ENCODE results near the gene FLVCR1. TPM values are rescaled to one million over a fixed set of nuclear protein-coding genes. Genes with fewer than 3 reads are reported as not detected.

Gene FLVCR1
- total and polyA plus RNA-seq, 2 donors from 2014 or later: 2.9 to 6.8 TPM

DNA sequence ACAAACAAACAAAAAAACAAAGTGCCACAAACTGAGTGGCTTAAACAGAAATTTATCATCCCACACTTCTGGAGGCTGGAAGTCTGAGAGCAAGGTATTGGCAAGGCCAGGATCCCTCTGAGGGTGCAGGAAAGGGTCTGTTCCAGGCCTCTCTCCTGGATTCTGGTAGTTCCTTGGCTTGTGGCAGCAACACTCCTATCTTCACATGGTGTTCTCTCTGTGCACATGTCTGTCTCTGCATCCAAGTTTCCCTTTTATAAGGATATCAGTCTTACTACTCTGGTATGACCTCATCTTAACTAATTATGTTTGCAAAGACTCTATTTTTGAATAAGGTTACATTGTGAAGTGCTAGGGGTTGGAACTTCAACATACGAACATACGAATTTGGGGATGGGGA, 87.0 kb downstream of the FLVCR1 start:
- TF ChIP-seq, protein P1, sequence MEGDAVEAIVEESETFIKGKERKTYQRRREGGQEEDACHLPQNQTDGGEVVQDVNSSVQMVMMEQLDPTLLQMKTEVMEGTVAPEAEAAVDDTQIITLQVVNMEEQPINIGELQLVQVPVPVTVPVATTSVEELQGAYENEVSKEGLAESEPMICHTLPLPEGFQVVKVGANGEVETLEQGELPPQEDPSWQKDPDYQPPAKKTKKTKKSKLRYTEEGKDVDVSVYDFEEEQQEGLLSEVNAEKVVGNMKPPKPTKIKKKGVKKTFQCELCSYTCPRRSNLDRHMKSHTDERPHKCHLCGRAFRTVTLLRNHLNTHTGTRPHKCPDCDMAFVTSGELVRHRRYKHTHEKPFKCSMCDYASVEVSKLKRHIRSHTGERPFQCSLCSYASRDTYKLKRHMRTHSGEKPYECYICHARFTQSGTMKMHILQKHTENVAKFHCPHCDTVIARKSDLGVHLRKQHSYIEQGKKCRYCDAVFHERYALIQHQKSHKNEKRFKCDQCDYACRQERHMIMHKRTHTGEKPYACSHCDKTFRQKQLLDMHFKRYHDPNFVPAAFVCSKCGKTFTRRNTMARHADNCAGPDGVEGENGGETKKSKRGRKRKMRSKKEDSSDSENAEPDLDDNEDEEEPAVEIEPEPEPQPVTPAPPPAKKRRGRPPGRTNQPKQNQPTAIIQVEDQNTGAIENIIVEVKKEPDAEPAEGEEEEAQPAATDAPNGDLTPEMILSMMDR (IDR thresholded peaks at IDR 0.05; ENCODE audit: borderline replicate concordance, extremely low read depth, insufficient read depth): no peak
- FAIRE-seq: no peak
- H3K9me3 ChIP-seq (ENCODE audit: control insufficient read depth in 2 of 3, insufficient read depth in 1 of 3, low read length in 3 of 3): peaks cover 0 to 5% (median 0%) of the 10 kb centered on the region in 3 donors
- intact Hi-C loops (cut with DNase I): no loop called here
- H3K27ac ChIP-seq (ENCODE audit: low read depth in 2 of 2, low read length in 2 of 2): no peak overlapping the region
- no peak for DNase-seq
- peaks cover 0 to 4% (median 2%) of the 10 kb centered on the region in 3 donors for H3K4me1 ChIP-seq (ENCODE audit: control insufficient read depth in 2 of 3, insufficient read depth in 2 of 3, low read depth in 1 of 3, low read length in 3 of 3)
- no peak overlapping the region for H3K4me3 ChIP-seq (ENCODE audit: low read length in 3 of 3)
- no peaks in the 10 kb centered on the region for H3K27me3 ChIP-seq (ENCODE audit: control insufficient read depth, insufficient read depth, low read length)
- H3K9ac ChIP-seq (ENCODE audit: low read length in 3 of 3): no peak overlapping the region
- H3K36me3 ChIP-seq (ENCODE audit: control insufficient read depth in 2 of 3, insufficient read depth in 3 of 3, low read length in 3 of 3): no peaks in the 10 kb centered on the region

DNA sequence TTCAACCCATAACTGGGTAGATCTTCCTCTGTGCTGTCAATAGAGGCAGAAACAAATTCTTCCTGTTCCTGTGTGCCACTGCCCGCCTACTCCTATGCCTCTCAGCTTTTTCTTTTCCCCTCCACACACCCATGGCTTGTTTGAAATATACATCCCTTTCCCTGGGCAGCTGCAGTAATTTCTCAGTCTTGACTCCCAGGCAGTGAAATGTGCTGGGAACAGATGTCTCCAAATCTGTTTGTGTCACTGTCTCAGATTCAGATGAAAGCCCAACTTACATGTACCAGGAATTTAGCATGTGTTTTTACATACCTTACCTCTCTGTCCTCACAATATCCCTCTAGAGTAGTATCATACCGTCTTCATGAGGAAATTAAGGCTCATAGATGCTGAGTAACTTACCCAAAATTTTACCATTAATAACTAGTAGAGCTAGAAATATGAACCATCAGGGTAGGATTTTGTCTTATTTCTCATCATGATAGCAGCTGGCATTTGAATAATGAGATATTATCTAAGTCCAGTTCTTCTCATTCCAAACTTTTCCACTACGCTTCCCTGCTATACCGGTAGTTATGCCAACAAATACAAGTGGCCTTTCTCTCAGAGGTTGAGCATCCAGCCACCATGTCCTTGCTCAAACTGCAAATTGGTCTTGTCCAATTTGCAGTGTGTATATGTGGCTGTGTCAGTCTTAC, 87.5 kb downstream of the FLVCR1 start:
- TF ChIP-seq, protein P1 (IDR thresholded peaks at IDR 0.05; ENCODE audit: borderline replicate concordance, extremely low read depth, insufficient read depth): no peak
- Histone ChIP-seq H3K27me3 (ENCODE audit: control insufficient read depth, insufficient read depth, low read length) (no peaks in the 10 kb centered on the region), H3K4me1 (ENCODE audit: control insufficient read depth in 2 of 3, insufficient read depth in 2 of 3, low read depth in 1 of 3, low read length in 3 of 3) (peaks cover 0 to 4% (median 2%) of the 10 kb centered on the region in 3 donors), H3K9ac (ENCODE audit: low read length in 3 of 3) (no peak overlapping the region), H3K4me3 (ENCODE audit: low read length in 3 of 3) (no peak overlapping the region), H3K9me3 (ENCODE audit: control insufficient read depth in 2 of 3, insufficient read depth in 1 of 3, low read length in 3 of 3) (no peaks in the 10 kb centered on the region), H3K36me3 (ENCODE audit: control insufficient read depth in 2 of 3, insufficient read depth in 3 of 3, low read length in 3 of 3) (no peaks in the 10 kb centered on the region), H3K27ac (ENCODE audit: low read depth in 2 of 2, low read length in 2 of 2) (no peak overlapping the region)
- DNase-seq (no peak), FAIRE-seq (no peak)
- intact Hi-C loops (cut with DNase I): no loop called here

DNA sequence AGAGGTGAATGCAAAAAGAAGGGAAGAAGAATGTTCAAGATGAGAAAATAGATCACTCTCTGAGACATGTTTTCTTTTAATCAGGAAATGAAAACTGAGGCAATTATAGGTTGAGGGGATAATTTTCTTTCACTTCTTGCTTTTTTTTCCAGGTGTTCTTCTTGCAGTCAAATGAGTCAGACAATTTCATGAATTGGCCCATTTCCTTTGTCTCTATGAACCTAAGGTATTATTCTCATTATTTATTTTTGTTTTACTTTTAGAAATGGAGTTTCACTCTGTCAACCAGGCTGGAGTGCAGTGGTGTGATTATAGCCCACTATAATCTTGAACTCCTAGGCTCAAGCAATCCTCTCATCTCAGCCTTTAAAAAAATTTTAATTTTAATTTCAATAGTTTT, 88.8 kb downstream of the FLVCR1 start:
- no peak for FAIRE-seq
- TF ChIP-seq, protein P1 (IDR thresholded peaks at IDR 0.05; ENCODE audit: borderline replicate concordance, extremely low read depth, insufficient read depth): no peak
- intact Hi-C loops (cut with DNase I): no loop called here

More for the DNA sequence above, 88.8 kb downstream of the FLVCR1 start:
- no peaks in the 10 kb centered on the region for H3K27me3 ChIP-seq (ENCODE audit: control insufficient read depth, insufficient read depth, low read length)
- no peaks in the 10 kb centered on the region for H3K36me3 ChIP-seq (ENCODE audit: control insufficient read depth in 2 of 3, insufficient read depth in 3 of 3, low read length in 3 of 3)
- peaks cover 0 to 11% (median 4%) of the 10 kb centered on the region in 3 donors for H3K4me1 ChIP-seq (ENCODE audit: control insufficient read depth in 2 of 3, insufficient read depth in 2 of 3, low read depth in 1 of 3, low read length in 3 of 3)
- no peaks in the 10 kb centered on the region for H3K9me3 ChIP-seq (ENCODE audit: control insufficient read depth in 2 of 3, insufficient read depth in 1 of 3, low read length in 3 of 3)
- no peak for DNase-seq
- no peak overlapping the region for H3K27ac ChIP-seq (ENCODE audit: low read depth in 2 of 2, low read length in 2 of 2)
- no peak overlapping the region for H3K9ac ChIP-seq (ENCODE audit: low read length in 3 of 3)
- H3K4me3 ChIP-seq (ENCODE audit: low read length in 3 of 3): no peak overlapping the region

Other genes starting within 250 kb of the FLVCR1 start
- gene ATF3, start 249.5 kb upstream of the FLVCR1 start, total RNA-seq: 12.8 TPM
- gene ATF3, start 249.5 kb upstream of the FLVCR1 start, polyA plus RNA-seq (ENCODE audit: insufficient read depth, low read depth, low replicate concordance): 14.6 TPM
- gene BATF3, start 158.4 kb upstream of the FLVCR1 start, total RNA-seq: 6.5 TPM
- gene BATF3, start 158.4 kb upstream of the FLVCR1 start, polyA plus RNA-seq (ENCODE audit: insufficient read depth, low read depth, low replicate concordance): 3.3 TPM
- 34.5 TPM for gene NSL1, start 66.5 kb upstream of the FLVCR1 start, total RNA-seq
- 19.5 TPM for gene NSL1, start 66.5 kb upstream of the FLVCR1 start, polyA plus RNA-seq (ENCODE audit: insufficient read depth, low read depth, low replicate concordance)
- gene TATDN3, start 66.4 kb upstream of the FLVCR1 start, total RNA-seq: 18.6 TPM
- 19.5 TPM for gene TATDN3, start 66.4 kb upstream of the FLVCR1 start, polyA plus RNA-seq (ENCODE audit: insufficient read depth, low read depth, low replicate concordance)
- gene SPATA45, start 10.6 kb upstream of the FLVCR1 start, total RNA-seq: 0.57 TPM
- gene SPATA45, start 10.6 kb upstream of the FLVCR1 start, polyA plus RNA-seq (ENCODE audit: insufficient read depth, low read depth, low replicate concordance): not detected
- 0.57 TPM for gene VASH2, start 92.3 kb downstream of the FLVCR1 start, total RNA-seq
- gene VASH2, start 92.3 kb downstream of the FLVCR1 start, polyA plus RNA-seq (ENCODE audit: insufficient read depth, low read depth, low replicate concordance): not detected
- 38.6 TPM for gene ANGEL2, start 157.6 kb downstream of the FLVCR1 start, total RNA-seq
- gene ANGEL2, start 157.6 kb downstream of the FLVCR1 start, polyA plus RNA-seq (ENCODE audit: insufficient read depth, low read depth, low replicate concordance): 11.0 TPM
- gene RPS6KC1, start 193.0 kb downstream of the FLVCR1 start, total RNA-seq: 13.8 TPM
- 6.3 TPM for gene RPS6KC1, start 193.0 kb downstream of the FLVCR1 start, polyA plus RNA-seq (ENCODE audit: insufficient read depth, low read depth, low replicate concordance)